K562 (cell line): ENCODE results near the gene HEMGN. TPM values are rescaled to one million over a fixed set of nuclear protein-coding genes. Genes with fewer than 3 reads are reported as not detected.

Source experiments
- BMI1 ChIP-seq: fragments of 150-350 bp; IDR thresholded peaks from 2 replicates; pipeline ENCODE4 v1.6.1; 2014; ENCODE audit warnings: low read length
- CBFA2T2 ChIP-seq: fragments of 450-650 bp; conservative IDR thresholded peaks from 2 replicates; pipeline ENCODE4 v1.6.1; 2017; ENCODE audit warnings: mild to moderate bottlenecking
- CSDE1 ChIP-seq, 2 experiments: fragments of 450-650 bp; IDR thresholded peaks; 2 replicates each; pipeline ENCODE4 v1.6.1; 2016; ENCODE audit warnings: mild to moderate bottlenecking in 1 of 2
- GATAD2B ChIP-seq: fragments of 450-650 bp; IDR thresholded peaks from 2 replicates; pipeline ENCODE4 v1.6.1; 2017; ENCODE audit warnings: mild to moderate bottlenecking, borderline replicate concordance
- GTF2A2 ChIP-seq: IDR thresholded peaks from 2 replicates; pipeline ENCODE4 v1.6.1; 2016; ENCODE audit warnings: mild to moderate bottlenecking, missing genetic modification characterization, missing compliant biosample characterization
- HSF4 ChIP-seq: fragments of 250-450 bp; sonication (Bioruptor Pico); IDR thresholded peaks from 2 replicates; pipeline ENCODE4 v2.1.2; 2022; ENCODE audit warnings: mild to moderate bottlenecking, moderate library complexity, borderline replicate concordance
- MAFG ChIP-seq: fragments of 450-650 bp; conservative IDR thresholded peaks from 2 replicates; pipeline ENCODE4 v1.6.1; 2016; ENCODE audit warnings: missing genetic modification characterization, missing compliant biosample characterization
- NELFE ChIP-seq: IDR thresholded peaks from 2 replicates; pipeline ENCODE4 v1.6.1; 2011; ENCODE audit warnings: mild to moderate bottlenecking; ENCODE audit not compliant: insufficient read depth, insufficient read length
- NR3C1 ChIP-seq: sonication (generic); formaldehyde crosslinking; IDR thresholded peaks from 2 replicates; pipeline ENCODE4 v1.8.1; 2022; ENCODE audit warnings: missing genetic modification reagents
- POLR3A ChIP-seq: IDR thresholded peaks from 2 replicates; pipeline ENCODE4 v1.6.1; 2011; ENCODE audit warnings: borderline replicate concordance, mild to moderate bottlenecking, moderate library complexity; ENCODE audit not compliant: insufficient read length, insufficient read depth; ENCODE audit errors: extremely low read depth
- RBM22 ChIP-seq: fragments of 200-400 bp; formaldehyde crosslinking; IDR thresholded peaks from 2 replicates; pipeline ENCODE4 v1.6.1; 2018; ENCODE audit warnings: low read length, low read depth; ENCODE audit not compliant: poor library complexity, severe bottlenecking
- SRSF9 ChIP-seq: fragments of 200-400 bp; formaldehyde crosslinking; IDR thresholded peaks from 2 replicates; pipeline ENCODE4 v1.6.1; 2017; ENCODE audit warnings: low read depth, low read length, borderline replicate concordance
- TCF15 ChIP-seq: fragments of 250-450 bp; sonication (Bioruptor Pico); IDR thresholded peaks from 2 replicates; pipeline ENCODE4 v1.8.0; 2022; ENCODE audit warnings: moderate library complexity, mild to moderate bottlenecking, inconsistent platforms
- ZBTB33 ChIP-seq: sonication (generic); formaldehyde crosslinking; IDR thresholded peaks from 2 replicates; pipeline ENCODE4 v1.8.1; 2023; ENCODE audit warnings: mild to moderate bottlenecking, missing genetic modification reagents
- ZNF282 ChIP-seq: sonication (generic); formaldehyde crosslinking; IDR thresholded peaks from 2 replicates; pipeline ENCODE4 v1.8.1; 2023; ENCODE audit warnings: missing genetic modification reagents
- polyA plus RNA-seq, 8 experiments: library from polyadenylated mRNA; depleted of rRNA in 4 of 8; stranded (reverse) in 5 of 8; unstranded in 3 of 8; fragments of >200 nt; fragmentation: Nextera tagmentation in 2 of 8; fragmentation: Illumina TruSeq in 1 of 8; extraction: Ambion mirVana in 2 of 8; extraction: Trizol in 1 of 8; gene quantifications; 2 replicates each; pipeline versions ENCODE4 v1.2.1 to v1.2.3, GENCODE V29; 2011 to 2014; ENCODE audit warnings: inconsistent platforms in 1 of 8, missing spikeins in 1 of 8
- total RNA-seq, 7 experiments: library from RNA; depleted of rRNA in 6 of 7; stranded (reverse); fragments of >200 nt in 6 of 7; fragmentation: Illumina TruSeq in 2 of 7; extraction: Trizol in 2 of 7; gene quantifications; 2 replicates each; pipeline versions ENCODE4 v1.2.1 to v1.2.3, GENCODE V29; 2011 to 2021; ENCODE audit warnings: low replicate concordance in 1 of 7
- TF ChIP-seq, protein P1 (sequence below): fragments of 450-650 bp; IDR thresholded peaks from 2 replicates; pipeline ENCODE4 v1.6.1; 2016; ENCODE audit warnings: missing biosample characterization, missing genetic modification characterization
- TF ChIP-seq, protein P2 (sequence below): IDR thresholded peaks from 2 replicates; pipeline ENCODE4 v1.6.1; 2011; ENCODE audit not compliant: insufficient read length; ENCODE audit errors: extremely low read depth
- TF ChIP-seq, protein P3 (sequence below): conservative IDR thresholded peaks from 2 replicates; pipeline ENCODE4 v1.6.1; 2011; ENCODE audit warnings: low read depth, mild to moderate bottlenecking, low read length; ENCODE audit not compliant: control insufficient read depth

HEMGN gene
- total and polyA plus RNA-seq, 9 of the 15 experiments (the other 6 are each of a cell fraction or from before 2014, with no cell fraction given), result 56.3 to 258 (median 137) TPM

GRCh38 chr9:97923529-97924108 lies 14.4 kb downstream of the HEMGN start (continued):
- TF ChIP-seq, protein P1, sequence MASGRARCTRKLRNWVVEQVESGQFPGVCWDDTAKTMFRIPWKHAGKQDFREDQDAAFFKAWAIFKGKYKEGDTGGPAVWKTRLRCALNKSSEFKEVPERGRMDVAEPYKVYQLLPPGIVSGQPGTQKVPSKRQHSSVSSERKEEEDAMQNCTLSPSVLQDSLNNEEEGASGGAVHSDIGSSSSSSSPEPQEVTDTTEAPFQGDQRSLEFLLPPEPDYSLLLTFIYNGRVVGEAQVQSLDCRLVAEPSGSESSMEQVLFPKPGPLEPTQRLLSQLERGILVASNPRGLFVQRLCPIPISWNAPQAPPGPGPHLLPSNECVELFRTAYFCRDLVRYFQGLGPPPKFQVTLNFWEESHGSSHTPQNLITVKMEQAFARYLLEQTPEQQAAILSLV, result no peak
- TF ChIP-seq MAFG (tag) (no peak), CSDE1 (IDR thresholded peaks at IDR 0.05) (no peak), SRSF9 (no peak), GTF2A2 (tag) (no peak), NELFE (no peak), NR3C1 (CRISPR knock-in tag) (no peak), POLR3A (no peak), TCF15 (CRISPR knock-in tag) (no peak), ZNF282 (CRISPR knock-in tag) (no peak), CBFA2T2 (no peak), RBM22 (no peak), ZBTB33 (CRISPR knock-in tag) (0 out of 2 replicates have a peak, but pooled peaks have one; percentile 12), GATAD2B (0 out of 2 replicates have a peak, but pooled peaks have one; percentile 37), BMI1 (no peak), HSF4 (CRISPR knock-in tag) (no peak)
- TF ChIP-seq, protein P2, sequence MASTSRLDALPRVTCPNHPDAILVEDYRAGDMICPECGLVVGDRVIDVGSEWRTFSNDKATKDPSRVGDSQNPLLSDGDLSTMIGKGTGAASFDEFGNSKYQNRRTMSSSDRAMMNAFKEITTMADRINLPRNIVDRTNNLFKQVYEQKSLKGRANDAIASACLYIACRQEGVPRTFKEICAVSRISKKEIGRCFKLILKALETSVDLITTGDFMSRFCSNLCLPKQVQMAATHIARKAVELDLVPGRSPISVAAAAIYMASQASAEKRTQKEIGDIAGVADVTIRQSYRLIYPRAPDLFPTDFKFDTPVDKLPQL, result no peak
- TF ChIP-seq, protein P3, sequence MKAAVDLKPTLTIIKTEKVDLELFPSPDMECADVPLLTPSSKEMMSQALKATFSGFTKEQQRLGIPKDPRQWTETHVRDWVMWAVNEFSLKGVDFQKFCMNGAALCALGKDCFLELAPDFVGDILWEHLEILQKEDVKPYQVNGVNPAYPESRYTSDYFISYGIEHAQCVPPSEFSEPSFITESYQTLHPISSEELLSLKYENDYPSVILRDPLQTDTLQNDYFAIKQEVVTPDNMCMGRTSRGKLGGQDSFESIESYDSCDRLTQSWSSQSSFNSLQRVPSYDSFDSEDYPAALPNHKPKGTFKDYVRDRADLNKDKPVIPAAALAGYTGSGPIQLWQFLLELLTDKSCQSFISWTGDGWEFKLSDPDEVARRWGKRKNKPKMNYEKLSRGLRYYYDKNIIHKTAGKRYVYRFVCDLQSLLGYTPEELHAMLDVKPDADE, result no peak
